ENCODE data around the gene NNT.

DNA sequence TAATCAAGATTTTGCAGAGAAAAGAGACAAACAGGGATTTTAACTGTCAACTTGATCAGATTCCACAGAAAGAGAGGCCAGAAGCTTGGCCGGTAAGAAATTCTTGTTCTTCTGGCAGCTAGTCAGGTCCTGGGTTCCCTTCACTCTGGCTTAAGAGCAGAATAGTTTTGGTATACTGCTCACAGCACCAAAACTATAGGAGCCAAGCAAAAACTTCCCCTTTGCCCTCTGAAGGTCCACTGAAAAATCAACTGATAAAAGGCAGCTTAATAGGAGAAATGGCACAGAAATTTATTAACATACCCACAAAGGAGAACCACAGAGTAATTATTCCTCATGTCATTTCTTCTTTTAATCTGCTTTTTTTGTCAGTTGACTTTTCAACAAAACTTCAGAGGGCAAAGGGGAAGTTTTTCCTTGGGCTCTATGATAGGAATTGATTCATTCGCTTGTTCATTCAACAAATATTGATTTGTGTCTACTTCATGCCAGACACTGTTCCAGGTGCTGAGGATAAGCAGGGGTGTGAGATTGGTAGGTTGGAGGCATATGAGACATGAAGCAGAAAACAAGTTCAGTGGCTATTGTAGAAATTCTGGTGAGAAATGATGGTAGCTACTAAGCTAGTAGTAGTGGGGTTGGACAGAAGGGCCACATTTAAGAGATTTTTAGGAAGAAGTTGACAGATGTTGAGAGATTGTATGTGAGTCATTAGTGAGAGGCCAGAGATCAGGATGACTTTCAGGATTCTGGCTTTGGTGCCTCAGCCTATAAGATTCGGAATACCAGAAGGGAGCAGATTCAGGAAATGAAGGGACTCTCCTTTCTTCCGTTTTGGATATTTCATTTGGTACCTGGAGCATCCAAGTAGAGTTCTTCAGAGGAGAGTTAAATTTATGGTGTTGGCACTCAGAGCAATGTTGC lies 20.6 kb upstream of the NNT start:
- no peak for TF ChIP-seq GABPA (IDR thresholded peaks at IDR 0.05; ENCODE audit: borderline replicate concordance, insufficient read depth, low read length)
- TF ChIP-seq, protein P1, sequence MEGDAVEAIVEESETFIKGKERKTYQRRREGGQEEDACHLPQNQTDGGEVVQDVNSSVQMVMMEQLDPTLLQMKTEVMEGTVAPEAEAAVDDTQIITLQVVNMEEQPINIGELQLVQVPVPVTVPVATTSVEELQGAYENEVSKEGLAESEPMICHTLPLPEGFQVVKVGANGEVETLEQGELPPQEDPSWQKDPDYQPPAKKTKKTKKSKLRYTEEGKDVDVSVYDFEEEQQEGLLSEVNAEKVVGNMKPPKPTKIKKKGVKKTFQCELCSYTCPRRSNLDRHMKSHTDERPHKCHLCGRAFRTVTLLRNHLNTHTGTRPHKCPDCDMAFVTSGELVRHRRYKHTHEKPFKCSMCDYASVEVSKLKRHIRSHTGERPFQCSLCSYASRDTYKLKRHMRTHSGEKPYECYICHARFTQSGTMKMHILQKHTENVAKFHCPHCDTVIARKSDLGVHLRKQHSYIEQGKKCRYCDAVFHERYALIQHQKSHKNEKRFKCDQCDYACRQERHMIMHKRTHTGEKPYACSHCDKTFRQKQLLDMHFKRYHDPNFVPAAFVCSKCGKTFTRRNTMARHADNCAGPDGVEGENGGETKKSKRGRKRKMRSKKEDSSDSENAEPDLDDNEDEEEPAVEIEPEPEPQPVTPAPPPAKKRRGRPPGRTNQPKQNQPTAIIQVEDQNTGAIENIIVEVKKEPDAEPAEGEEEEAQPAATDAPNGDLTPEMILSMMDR (IDR thresholded peaks at IDR 0.05; ENCODE audit: control extremely low read depth in 1 of 3, insufficient read depth in 1 of 3, low read depth in 1 of 3, low read length in 3 of 3), result no peak
